Measurements from ENCODE around the gene DENND2D.

Gene DENND2D

DNA sequence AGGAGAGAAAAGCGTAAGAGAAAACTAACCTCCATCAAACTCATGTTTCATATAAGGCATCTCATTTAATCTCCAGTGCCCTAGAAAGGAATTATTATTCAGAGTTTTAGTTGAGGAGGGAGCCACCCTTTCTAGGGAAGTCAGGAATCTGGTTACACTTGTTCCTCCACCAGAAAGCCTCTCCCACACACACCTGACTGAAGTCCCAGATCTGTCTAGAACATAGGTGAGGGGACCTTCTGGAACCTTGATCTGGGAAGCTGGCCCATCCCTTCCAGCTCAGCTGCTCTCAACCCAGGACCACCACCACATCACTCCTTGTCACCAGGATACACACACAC lies 1.9 kb upstream of the DENND2D start:
- no peak for TF ChIP-seq CSDC2 (CRISPR knock-in tag; IDR thresholded peaks at IDR 0.05)
- no peak for TF ChIP-seq ESRRG (CRISPR knock-in tag; IDR thresholded peaks at IDR 0.05)
- TF ChIP-seq, protein P1, sequence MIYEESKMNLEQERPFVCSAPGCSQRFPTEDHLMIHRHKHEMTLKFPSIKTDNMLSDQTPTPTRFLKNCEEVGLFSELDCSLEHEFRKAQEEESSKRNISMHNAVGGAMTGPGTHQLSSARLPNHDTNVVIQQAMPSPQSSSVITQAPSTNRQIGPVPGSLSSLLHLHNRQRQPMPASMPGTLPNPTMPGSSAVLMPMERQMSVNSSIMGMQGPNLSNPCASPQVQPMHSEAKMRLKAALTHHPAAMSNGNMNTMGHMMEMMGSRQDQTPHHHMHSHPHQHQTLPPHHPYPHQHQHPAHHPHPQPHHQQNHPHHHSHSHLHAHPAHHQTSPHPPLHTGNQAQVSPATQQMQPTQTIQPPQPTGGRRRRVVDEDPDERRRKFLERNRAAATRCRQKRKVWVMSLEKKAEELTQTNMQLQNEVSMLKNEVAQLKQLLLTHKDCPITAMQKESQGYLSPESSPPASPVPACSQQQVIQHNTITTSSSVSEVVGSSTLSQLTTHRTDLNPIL (CRISPR knock-in tag; IDR thresholded peaks at IDR 0.05; ENCODE audit: low read depth) = no peak
- TF ChIP-seq, protein P2, sequence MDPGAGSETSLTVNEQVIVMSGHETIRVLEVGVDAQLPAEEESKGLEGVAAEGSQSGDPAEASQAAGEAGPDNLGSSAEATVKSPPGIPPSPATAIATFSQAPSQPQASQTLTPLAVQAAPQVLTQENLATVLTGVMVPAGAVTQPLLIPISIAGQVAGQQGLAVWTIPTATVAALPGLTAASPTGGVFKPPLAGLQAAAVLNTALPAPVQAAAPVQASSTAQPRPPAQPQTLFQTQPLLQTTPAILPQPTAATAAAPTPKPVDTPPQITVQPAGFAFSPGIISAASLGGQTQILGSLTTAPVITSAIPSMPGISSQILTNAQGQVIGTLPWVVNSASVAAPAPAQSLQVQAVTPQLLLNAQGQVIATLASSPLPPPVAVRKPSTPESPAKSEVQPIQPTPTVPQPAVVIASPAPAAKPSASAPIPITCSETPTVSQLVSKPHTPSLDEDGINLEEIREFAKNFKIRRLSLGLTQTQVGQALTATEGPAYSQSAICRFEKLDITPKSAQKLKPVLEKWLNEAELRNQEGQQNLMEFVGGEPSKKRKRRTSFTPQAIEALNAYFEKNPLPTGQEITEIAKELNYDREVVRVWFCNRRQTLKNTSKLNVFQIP (CRISPR knock-in tag; IDR thresholded peaks at IDR 0.05; ENCODE audit: borderline replicate concordance, low read depth) = no peak
- no peak for ATAC-seq

DNA sequence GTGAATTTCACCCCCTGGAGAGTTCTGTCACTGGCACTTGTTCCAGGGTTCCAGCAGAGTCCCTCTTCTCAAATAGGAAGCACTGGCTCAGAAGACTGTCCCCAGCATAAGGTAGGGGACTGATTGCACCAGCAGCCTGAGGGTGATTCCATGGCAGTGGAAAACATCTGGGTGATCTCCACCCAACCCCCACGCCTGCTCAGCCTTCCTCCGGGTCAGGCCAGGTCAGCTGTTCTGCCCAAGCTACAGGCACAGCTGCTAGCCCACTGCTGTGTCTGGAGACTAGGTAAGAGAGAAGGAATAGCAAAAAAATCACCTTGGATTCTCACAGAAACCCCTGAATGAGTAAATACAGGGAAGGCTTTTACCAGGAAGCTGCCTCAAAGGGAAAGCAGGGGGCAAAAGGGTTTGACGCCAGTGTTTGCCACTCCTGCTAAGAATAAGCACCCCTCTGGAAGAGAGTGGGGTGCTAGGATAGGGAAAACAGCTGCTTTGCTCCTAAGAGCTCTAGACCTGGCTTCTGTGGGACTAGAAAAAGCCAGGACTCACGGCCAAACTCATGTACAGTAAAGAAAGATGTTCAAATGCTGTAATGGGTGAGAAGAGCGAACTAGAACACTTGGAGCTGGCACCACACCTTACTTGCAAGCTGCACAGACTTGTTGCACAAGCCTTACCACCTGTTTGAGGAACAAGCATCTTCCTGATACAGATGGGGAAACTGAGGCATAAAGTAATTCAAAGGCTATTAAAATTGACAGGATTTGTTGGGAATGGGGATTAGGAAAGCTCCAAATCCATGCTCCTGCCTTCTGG lies 1.0 kb upstream of the DENND2D start:
- TF ChIP-seq RARB (CRISPR knock-in tag; IDR thresholded peaks at IDR 0.05) = no peak
- TF ChIP-seq TCF4 (CRISPR knock-in tag; IDR thresholded peaks at IDR 0.05; ENCODE audit: borderline replicate concordance) = no peak
- TF ChIP-seq, protein P3, sequence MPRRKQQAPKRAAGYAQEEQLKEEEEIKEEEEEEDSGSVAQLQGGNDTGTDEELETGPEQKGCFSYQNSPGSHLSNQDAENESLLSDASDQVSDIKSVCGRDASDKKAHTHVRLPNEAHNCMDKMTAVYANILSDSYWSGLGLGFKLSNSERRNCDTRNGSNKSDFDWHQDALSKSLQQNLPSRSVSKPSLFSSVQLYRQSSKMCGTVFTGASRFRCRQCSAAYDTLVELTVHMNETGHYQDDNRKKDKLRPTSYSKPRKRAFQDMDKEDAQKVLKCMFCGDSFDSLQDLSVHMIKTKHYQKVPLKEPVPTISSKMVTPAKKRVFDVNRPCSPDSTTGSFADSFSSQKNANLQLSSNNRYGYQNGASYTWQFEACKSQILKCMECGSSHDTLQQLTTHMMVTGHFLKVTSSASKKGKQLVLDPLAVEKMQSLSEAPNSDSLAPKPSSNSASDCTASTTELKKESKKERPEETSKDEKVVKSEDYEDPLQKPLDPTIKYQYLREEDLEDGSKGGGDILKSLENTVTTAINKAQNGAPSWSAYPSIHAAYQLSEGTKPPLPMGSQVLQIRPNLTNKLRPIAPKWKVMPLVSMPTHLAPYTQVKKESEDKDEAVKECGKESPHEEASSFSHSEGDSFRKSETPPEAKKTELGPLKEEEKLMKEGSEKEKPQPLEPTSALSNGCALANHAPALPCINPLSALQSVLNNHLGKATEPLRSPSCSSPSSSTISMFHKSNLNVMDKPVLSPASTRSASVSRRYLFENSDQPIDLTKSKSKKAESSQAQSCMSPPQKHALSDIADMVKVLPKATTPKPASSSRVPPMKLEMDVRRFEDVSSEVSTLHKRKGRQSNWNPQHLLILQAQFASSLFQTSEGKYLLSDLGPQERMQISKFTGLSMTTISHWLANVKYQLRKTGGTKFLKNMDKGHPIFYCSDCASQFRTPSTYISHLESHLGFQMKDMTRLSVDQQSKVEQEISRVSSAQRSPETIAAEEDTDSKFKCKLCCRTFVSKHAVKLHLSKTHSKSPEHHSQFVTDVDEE (CRISPR knock-in tag; IDR thresholded peaks at IDR 0.05) = no peak
- no peak for TF ChIP-seq ZC3H10 (CRISPR knock-in tag; IDR thresholded peaks at IDR 0.05)
- no peak for TF ChIP-seq ZNF565 (CRISPR knock-in tag; conservative IDR thresholded peaks at IDR 0.05; ENCODE audit: low read depth)
- TF ChIP-seq ZFP30 (CRISPR knock-in tag; IDR thresholded peaks at IDR 0.05) = no peak
- TF ChIP-seq ZFP3 (CRISPR knock-in tag; IDR thresholded peaks at IDR 0.05) = no peak
- no peak for TF ChIP-seq CSDC2 (CRISPR knock-in tag; IDR thresholded peaks at IDR 0.05)
- TF ChIP-seq SNAI2 (CRISPR knock-in tag; IDR thresholded peaks at IDR 0.05) = no peak
- TF ChIP-seq, protein P2 (CRISPR knock-in tag; IDR thresholded peaks at IDR 0.05; ENCODE audit: borderline replicate concordance, low read depth) = no peak
- TF ChIP-seq TOX (CRISPR knock-in tag; IDR thresholded peaks at IDR 0.05; ENCODE audit: borderline replicate concordance) = no peak
- TF ChIP-seq, protein P4, sequence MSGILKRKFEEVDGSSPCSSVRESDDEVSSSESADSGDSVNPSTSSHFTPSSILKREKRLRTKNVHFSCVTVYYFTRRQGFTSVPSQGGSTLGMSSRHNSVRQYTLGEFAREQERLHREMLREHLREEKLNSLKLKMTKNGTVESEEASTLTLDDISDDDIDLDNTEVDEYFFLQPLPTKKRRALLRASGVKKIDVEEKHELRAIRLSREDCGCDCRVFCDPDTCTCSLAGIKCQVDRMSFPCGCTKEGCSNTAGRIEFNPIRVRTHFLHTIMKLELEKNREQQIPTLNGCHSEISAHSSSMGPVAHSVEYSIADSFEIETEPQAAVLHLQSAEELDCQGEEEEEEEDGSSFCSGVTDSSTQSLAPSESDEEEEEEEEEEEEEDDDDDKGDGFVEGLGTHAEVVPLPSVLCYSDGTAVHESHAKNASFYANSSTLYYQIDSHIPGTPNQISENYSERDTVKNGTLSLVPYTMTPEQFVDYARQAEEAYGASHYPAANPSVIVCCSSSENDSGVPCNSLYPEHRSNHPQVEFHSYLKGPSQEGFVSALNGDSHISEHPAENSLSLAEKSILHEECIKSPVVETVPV (CRISPR knock-in tag; IDR thresholded peaks at IDR 0.05) = no peak
- TF ChIP-seq ESRRG (CRISPR knock-in tag; IDR thresholded peaks at IDR 0.05) = no peak
- TF ChIP-seq GLIS3 (CRISPR knock-in tag; IDR thresholded peaks at IDR 0.05) = no peak
- TF ChIP-seq BACH2 (CRISPR knock-in tag; IDR thresholded peaks at IDR 0.05; ENCODE audit: borderline replicate concordance) = no peak
- no peak for ATAC-seq

DNA sequence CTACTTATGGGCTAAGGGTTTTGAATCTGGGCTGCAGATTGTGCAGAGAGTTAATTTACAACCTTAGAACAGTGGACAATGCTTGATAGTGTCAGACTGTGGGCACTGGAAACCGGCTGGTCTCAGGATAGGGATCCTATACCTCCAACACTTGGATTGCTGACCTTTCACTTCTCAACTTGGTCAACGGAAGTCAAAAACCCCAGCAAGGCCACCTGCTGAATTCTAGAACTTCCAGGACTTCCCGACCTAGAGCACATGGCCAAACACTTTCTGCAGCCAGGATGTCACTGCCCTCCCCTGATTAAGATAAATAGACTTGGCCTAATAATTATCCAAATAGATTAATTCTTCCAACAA lies 336 bp upstream of the DENND2D start:
- no peak for ATAC-seq
- TF ChIP-seq TOX (CRISPR knock-in tag; IDR thresholded peaks at IDR 0.05; ENCODE audit: borderline replicate concordance) (no peak), GLIS3 (CRISPR knock-in tag; IDR thresholded peaks at IDR 0.05) (no peak), CSDC2 (CRISPR knock-in tag; IDR thresholded peaks at IDR 0.05) (no peak), ZNF8 (CRISPR knock-in tag; IDR thresholded peaks at IDR 0.05) (no peak), ESRRG (CRISPR knock-in tag; IDR thresholded peaks at IDR 0.05) (no peak), ZC3H10 (CRISPR knock-in tag; IDR thresholded peaks at IDR 0.05) (no peak), ARNTL (CRISPR knock-in tag; IDR thresholded peaks at IDR 0.05; ENCODE audit: borderline replicate concordance, low read depth) (no peak), ZNF70 (CRISPR knock-in tag; IDR thresholded peaks at IDR 0.05) (no peak), TCF4 (CRISPR knock-in tag; IDR thresholded peaks at IDR 0.05; ENCODE audit: borderline replicate concordance) (no peak), ZFP3 (CRISPR knock-in tag; IDR thresholded peaks at IDR 0.05) (no peak), RARB (CRISPR knock-in tag; IDR thresholded peaks at IDR 0.05) (no peak)
- TF ChIP-seq, protein P4 (CRISPR knock-in tag; IDR thresholded peaks at IDR 0.05) = no peak
- TF ChIP-seq, protein P1 (CRISPR knock-in tag; IDR thresholded peaks at IDR 0.05; ENCODE audit: low read depth) = no peak
- TF ChIP-seq, protein P2 (CRISPR knock-in tag; IDR thresholded peaks at IDR 0.05; ENCODE audit: borderline replicate concordance, low read depth) = no peak
